B cell (primary cell): Measurements from ENCODE around the gene CRTC2. TPM values are rescaled to one million over a fixed set of nuclear protein-coding genes. Genes with fewer than 3 reads are reported as not detected.

ENCODE experiments used
- ATAC-seq: fragments of 200-7000 bp; cut with Tn5 transposase; one replicate; pipeline ENCODE4 v1.10.0; 2021; ENCODE audit warnings: low read depth, mild to moderate bottlenecking, moderate number of reproducible peaks, moderate library complexity
- CTCF ChIA-PET: fragments of 350-600 bp; sonication (Branson Sonifier 250); formaldehyde crosslinking; loops from one replicate; lab custom pipeline; 2021; ENCODE audit warnings: antibody characterized with exemption, inconsistent platforms; lab: Charles Lee
- POLR2A ChIA-PET: fragments of 350-600 bp; sonication (Branson Sonifier 250); formaldehyde crosslinking; loops from one replicate; lab custom pipeline; 2021; ENCODE audit warnings: antibody characterized with exemption; lab: Charles Lee
- DNase-seq: peaks from one replicate; pipeline ENCODE4 v3.0.0; 2013
- H2AFZ ChIP-seq: 2 replicates; pipeline ENCODE4 v1.6.1; 2012; ENCODE audit warnings: mild to moderate bottlenecking, low read depth, low read length; ENCODE audit not compliant: insufficient read depth, poor library complexity, severe bottlenecking
- H3K27ac ChIP-seq, 2 donors: 1 replicate in 1 of 2; 2 replicates in 1 of 2; pipeline ENCODE4 v1.5.1; 2012 to 2013; ENCODE audit warnings: low read length in 2 of 2, mild to moderate bottlenecking in 2 of 2, moderate library complexity in 1 of 2
- H3K27me3 ChIP-seq, 4 experiments: fragments of 200-600 bp in 1 of 4; sonication (generic) in 1 of 4; replicated peaks in 1 of 4; 1 replicate in 2 of 4; 2 replicates in 2 of 4; pipeline versions ENCODE4 v1.6.1 to v1.7.0; 2013 to 2016; ENCODE audit warnings: low read length in 3 of 4, mild to moderate bottlenecking in 2 of 4, mixed read lengths in 1 of 4, moderate library complexity in 1 of 4; ENCODE audit not compliant: insufficient read depth in 4 of 4, control insufficient read depth in 3 of 4; ENCODE audit errors: control extremely low read depth in 1 of 4
- H3K36me3 ChIP-seq, 2 experiments: replicated peaks in 1 of 2; 1 replicate in 1 of 2; 2 replicates in 1 of 2; pipeline versions ENCODE4 v1.6.1 to v1.7.1; 2013; ENCODE audit warnings: low read length in 1 of 2; ENCODE audit not compliant: insufficient read depth in 2 of 2, control insufficient read depth in 1 of 2; ENCODE audit errors: control extremely low read depth in 1 of 2, extremely low read depth in 1 of 2
- H3K4me1 ChIP-seq, 2 donors: fragments of 200-600 bp in 1 of 2; sonication (generic) in 1 of 2; 1 replicate in 1 of 2; 2 replicates in 1 of 2; pipeline versions ENCODE4 v1.5.1 to v1.6.1; 2013 to 2017; ENCODE audit warnings: low read length in 2 of 2; ENCODE audit not compliant: control insufficient read depth in 2 of 2, insufficient read depth in 2 of 2
- H3K4me2 ChIP-seq: replicated peaks from 2 replicates; pipeline ENCODE3; 2012; ENCODE audit warnings: mild to moderate bottlenecking, low read depth, low read length; ENCODE audit not compliant: poor library complexity, severe bottlenecking
- H3K4me3 ChIP-seq, 5 experiments: fragments of 200-600 bp in 1 of 5; sonication (generic) in 1 of 5; 1 replicate in 3 of 5; 2 replicates in 2 of 5; pipeline versions ENCODE4 v1.5.1 to v1.7.0; 2011 to 2016; ENCODE audit warnings: low read length in 4 of 5, mild to moderate bottlenecking in 4 of 5, low read depth in 2 of 5, control low read depth in 1 of 5, moderate library complexity in 1 of 5; ENCODE audit not compliant: insufficient read depth in 1 of 5; ENCODE audit errors: control extremely low read depth in 1 of 5, extremely low read depth in 1 of 5
- H3K79me2 ChIP-seq: fragments of 200-600 bp; sonication (generic); one replicate; pipeline ENCODE4 v1.6.0; 2016; ENCODE audit warnings: low read length; ENCODE audit not compliant: control insufficient read depth, insufficient read depth
- H3K9ac ChIP-seq: fragments of 200-600 bp; sonication (generic); 2 replicates; pipeline ENCODE4 v1.6.1; 2017; ENCODE audit warnings: mild to moderate bottlenecking, low read length, moderate library complexity
- H3K9me3 ChIP-seq, 3 donors: one replicate each; pipeline versions ENCODE4 v1.6.1 to v1.7.1; 2013; ENCODE audit warnings: low read length in 2 of 3; ENCODE audit not compliant: control insufficient read depth in 2 of 3, insufficient read depth in 1 of 3; ENCODE audit errors: control extremely low read depth in 1 of 3
- H4K20me1 ChIP-seq: 2 replicates; pipeline ENCODE4 v1.6.0; 2012; ENCODE audit warnings: mild to moderate bottlenecking, low read length; ENCODE audit not compliant: insufficient read depth, control insufficient read depth, poor library complexity, severe bottlenecking
- H3K27ac Mint-ChIP-seq: one replicate; pipeline ENCODE4 v1.8.0; 2021; ENCODE audit warnings: mixed read lengths
- H3K27me3 Mint-ChIP-seq: one replicate; pipeline ENCODE4 v1.8.0; 2021; ENCODE audit warnings: mixed read lengths
- H3K4me1 Mint-ChIP-seq: one replicate; pipeline ENCODE4 v1.8.0; 2021; ENCODE audit warnings: mixed read lengths
- H3K4me3 Mint-ChIP-seq: one replicate; pipeline ENCODE4 v1.8.0; 2021; ENCODE audit warnings: mixed read lengths
- H3K9me3 Mint-ChIP-seq: one replicate; pipeline ENCODE4 v1.8.0; 2022; ENCODE audit warnings: mixed read lengths; ENCODE audit not compliant: insufficient read depth
- CTCF ChIP-seq: fragments of 200-600 bp; IDR thresholded peaks from one replicate; pipeline ENCODE4 v1.8.0; 2022; ENCODE audit warnings: antibody characterized with exemption, mild to moderate bottlenecking
- EZH2 ChIP-seq: IDR thresholded peaks from 2 replicates; pipeline ENCODE4 v1.6.1; 2012; ENCODE audit warnings: borderline replicate concordance, low read depth, mild to moderate bottlenecking, moderate library complexity, low read length; ENCODE audit not compliant: insufficient read depth, poor library complexity, severe bottlenecking
- WGBS: methylation state at CpG from one replicate; pipeline ENCODE4 v1.1.5; 2013; ENCODE audit warnings: missing lambda C conversion rate; ENCODE audit not compliant: insufficient coverage; 5-methylcytosine and 5-hydroxymethylcytosine counted together
- intact Hi-C: fragments of 100-400 bp; cut with micrococcal nuclease; formaldehyde crosslinking; loops from one replicate; pipeline ENCODE4 v1.10.0; 2022
- polyA plus RNA-seq: library from polyadenylated mRNA; depleted of rRNA; stranded (reverse); fragments of >200 nt; gene quantifications from 2 replicates; pipeline ENCODE4 v1.2.3, GENCODE V29; 2012
- total RNA-seq, 2 donors: library from RNA; stranded (reverse); fragments of 120-200 nt in 1 of 2; gene quantifications; 1 replicate in 1 of 2; 2 replicates in 1 of 2; pipeline versions ENCODE4 v1.2.3 to v1.2.4, GENCODE V29; 2013 to 2022

Gene CRTC2
- total and polyA plus RNA-seq, 2 donors (not counting 1 experiment from before 2014, with no cell fraction given): 94.6 to 157 TPM

GRCh38 chr1:153978274-153978909 is 20.0 kb upstream of the CRTC2 start:
- DNase-seq (no peak), ATAC-seq (no peak)
- Mint-ChIP-seq H3K9me3 (no peaks in the 10 kb centered on the region), H3K4me3 (peak overlapping the region; percentile 98), H3K27ac (peak overlapping the region; percentile 96), H3K4me1 (peaks cover 34% of the 10 kb centered on the region), H3K27me3 (no peaks in the 10 kb centered on the region)
- Histone ChIP-seq H3K27me3 (no peaks in the 10 kb centered on the region), H3K9ac (peak overlapping the region; percentile 92), H3K27ac (no peak overlapping the region), H3K36me3 (peaks cover 0 to 23% of the 10 kb centered on the region in 2 experiments), H3K4me1 (peaks cover 16 to 22% of the 10 kb centered on the region in 2 donors), H3K9me3 (no peaks in the 10 kb centered on the region), H4K20me1 (peaks cover 7% of the 10 kb centered on the region), H3K79me2 (peaks cover 29% of the 10 kb centered on the region), H2AFZ (peak overlapping the region; percentile 87), H3K4me2 (peak overlapping the region; percentile 88), H3K4me3 (peak overlapping the region; percentile 59 to 96 (median 90))
- ChIA-PET CTCF (interaction anchor here (0.5 to 5.2 kb wide), 9 partner anchors 8 to 301 kb away, joined by 3 to 46 read pairs (median 6); partner anchors contain the start of genes CREB3L4, CRTC2, DENND4B and RAB13), POLR2A (interaction anchor here (0.6 to 4.7 kb wide), 13 partner anchors 8 to 347 kb away, joined by 3 to 40 read pairs (median 4); partner anchors contain the start of genes ATP8B2, CREB3L4, DENND4B and RAB13)
- intact Hi-C loops: loop anchor here (5.0 kb wide), 1 partner anchor 579 kb away; the partner anchor contains the start of gene UBE2Q1
- TF ChIP-seq CTCF (no peak), EZH2 (no peak)
- WGBS: 75% methylated on average over 8 of the region's 9 CpGs
